Vagina (tissue), 2 donors: Measurements from ENCODE around the gene PPWD1. TPM values are rescaled to one million over a fixed set of nuclear protein-coding genes. Genes with fewer than 3 reads are reported as not detected.
"Not testable (repeated sequence)": the region's sequence is repeated elsewhere in the genome, so short reads cannot be mapped to it uniquely, and the experiment has no call there.

ENCODE experiments used
- DNase-seq, 2 donors: peaks; one replicate each; pipeline ENCODE4 v3.0.0-alpha.2; 2017; ENCODE audit errors: extremely low spot score in 2 of 2
- H3K27ac ChIP-seq: fragments of 200-600 bp; sonication (generic); one replicate; pipeline ENCODE4 v1.5.1; 2019
- H3K27me3 ChIP-seq: fragments of 200-600 bp; sonication (generic); one replicate; pipeline ENCODE4 v1.5.1; 2019
- H3K36me3 ChIP-seq, 2 donors: fragments of 200-600 bp; sonication (generic); one replicate each; pipeline ENCODE4 v1.5.1; 2017 to 2019
- H3K4me1 ChIP-seq: fragments of 200-600 bp; sonication (generic); one replicate; pipeline ENCODE4 v1.5.1; 2019
- H3K4me3 ChIP-seq, 2 donors: fragments of 200-600 bp; sonication (generic); 1 replicate in 1 of 2; 2 replicates in 1 of 2; pipeline ENCODE4 v1.5.1; 2016 to 2019
- H3K9me3 ChIP-seq: fragments of 200-600 bp; sonication (generic); one replicate; pipeline ENCODE4 v1.5.1; 2019
- POLR2A ChIP-seq, 2 donors: fragments of 450-650 bp; IDR thresholded peaks; one replicate each; pipeline ENCODE4 v1.6.1; 2017; ENCODE audit warnings: antibody characterized with exemption in 2 of 2, mild to moderate bottlenecking in 2 of 2, moderate library complexity in 2 of 2
- POLR2AphosphoS5 ChIP-seq, 2 donors: sonication (generic); formaldehyde crosslinking; IDR thresholded peaks; one replicate each; pipeline ENCODE4 v1.9.0; 2017; ENCODE audit warnings: antibody characterized with exemption in 2 of 2, mild to moderate bottlenecking in 2 of 2, low read depth in 1 of 2; ENCODE audit not compliant: insufficient read depth in 1 of 2
- intact Hi-C: fragments of 100-400 bp; cut with DNase I; formaldehyde crosslinking; loops from one replicate; pipeline ENCODE4 v1.15.1; 2023
- total RNA-seq: library from RNA; depleted of rRNA; stranded (reverse); fragments of >200 nt; gene quantifications from one replicate; pipeline ENCODE4 v1.2.3, GENCODE V29; 2016
- TF ChIP-seq, protein P1 (sequence below), 3 experiments: fragments of 450-650 bp in 2 of 3; fragments of 200-600 bp in 1 of 3; sonication (generic) in 1 of 3; IDR thresholded peaks; one replicate each; pipeline ENCODE4 v1.5.1; 2017 to 2019; ENCODE audit warnings: antibody characterized with exemption in 3 of 3, mild to moderate bottlenecking in 2 of 3, moderate library complexity in 2 of 3

PPWD1 gene
- total RNA-seq, 1 donor from 2014 or later = 57.0 TPM

DNA sequence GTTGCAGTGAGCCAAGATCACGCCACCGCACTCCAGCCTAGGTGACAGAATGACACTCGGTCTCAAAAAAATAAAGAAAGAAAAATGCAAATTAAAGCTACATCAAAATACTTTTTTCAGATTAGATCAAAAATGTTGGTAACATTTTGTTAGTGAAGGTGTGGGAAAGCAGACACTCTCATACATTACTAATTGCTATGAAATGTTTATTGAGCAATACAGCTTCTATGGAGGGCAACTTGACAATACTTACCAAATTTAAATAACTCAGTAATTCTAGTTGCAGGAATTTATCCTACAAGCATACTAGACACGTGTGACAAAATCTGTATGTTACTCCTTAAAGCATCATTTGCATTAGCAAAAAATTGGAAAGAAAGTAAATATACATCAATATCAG, 56.9 kb downstream of the PPWD1 start:
- no peaks in the 10 kb centered on the region for H3K9me3 ChIP-seq
- no peak overlapping the region for H3K27ac ChIP-seq
- H3K36me3 ChIP-seq = no peaks in the 10 kb centered on the region
- DNase-seq = no peak
- H3K4me1 ChIP-seq = peaks cover 23% of the 10 kb centered on the region
- no peak overlapping the region for H3K4me3 ChIP-seq
- H3K27me3 ChIP-seq = no peaks in the 10 kb centered on the region
- intact Hi-C loops = no loop called here
- TF ChIP-seq POLR2A (IDR thresholded peaks at IDR 0.05) = no peak
- TF ChIP-seq POLR2AphosphoS5 (IDR thresholded peaks at IDR 0.05; ENCODE audit: insufficient read depth in 1 of 2, low read depth in 1 of 2) = no peak
- TF ChIP-seq, protein P1, sequence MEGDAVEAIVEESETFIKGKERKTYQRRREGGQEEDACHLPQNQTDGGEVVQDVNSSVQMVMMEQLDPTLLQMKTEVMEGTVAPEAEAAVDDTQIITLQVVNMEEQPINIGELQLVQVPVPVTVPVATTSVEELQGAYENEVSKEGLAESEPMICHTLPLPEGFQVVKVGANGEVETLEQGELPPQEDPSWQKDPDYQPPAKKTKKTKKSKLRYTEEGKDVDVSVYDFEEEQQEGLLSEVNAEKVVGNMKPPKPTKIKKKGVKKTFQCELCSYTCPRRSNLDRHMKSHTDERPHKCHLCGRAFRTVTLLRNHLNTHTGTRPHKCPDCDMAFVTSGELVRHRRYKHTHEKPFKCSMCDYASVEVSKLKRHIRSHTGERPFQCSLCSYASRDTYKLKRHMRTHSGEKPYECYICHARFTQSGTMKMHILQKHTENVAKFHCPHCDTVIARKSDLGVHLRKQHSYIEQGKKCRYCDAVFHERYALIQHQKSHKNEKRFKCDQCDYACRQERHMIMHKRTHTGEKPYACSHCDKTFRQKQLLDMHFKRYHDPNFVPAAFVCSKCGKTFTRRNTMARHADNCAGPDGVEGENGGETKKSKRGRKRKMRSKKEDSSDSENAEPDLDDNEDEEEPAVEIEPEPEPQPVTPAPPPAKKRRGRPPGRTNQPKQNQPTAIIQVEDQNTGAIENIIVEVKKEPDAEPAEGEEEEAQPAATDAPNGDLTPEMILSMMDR (IDR thresholded peaks at IDR 0.05) = no peak

DNA sequence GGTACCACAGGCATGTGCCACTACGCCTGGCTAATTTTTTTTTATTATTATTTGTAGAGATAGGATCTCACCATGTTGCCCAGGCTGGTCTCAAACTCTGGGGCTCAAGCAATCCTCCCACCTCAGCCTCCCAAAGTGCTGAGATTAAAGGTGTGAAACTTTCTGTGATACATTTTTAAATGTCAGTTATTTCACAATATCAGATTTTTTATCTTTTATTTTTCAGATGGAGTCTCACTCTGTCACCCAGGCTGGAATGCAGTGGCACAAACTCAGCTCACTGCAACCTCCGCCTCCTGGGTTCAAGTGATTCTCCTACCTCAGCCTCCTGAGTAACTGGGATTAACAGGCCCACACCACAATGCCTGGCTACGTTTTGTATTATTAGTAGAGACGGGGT, 58.9 kb downstream of the PPWD1 start:
- H3K27ac ChIP-seq, H3K9me3 ChIP-seq, H3K36me3 ChIP-seq, H3K27me3 ChIP-seq, H3K4me3 ChIP-seq, DNase-seq, intact Hi-C loops: not testable (repeated sequence)
- H3K4me1 ChIP-seq = peaks cover 39% of the 10 kb centered on the region

DNA sequence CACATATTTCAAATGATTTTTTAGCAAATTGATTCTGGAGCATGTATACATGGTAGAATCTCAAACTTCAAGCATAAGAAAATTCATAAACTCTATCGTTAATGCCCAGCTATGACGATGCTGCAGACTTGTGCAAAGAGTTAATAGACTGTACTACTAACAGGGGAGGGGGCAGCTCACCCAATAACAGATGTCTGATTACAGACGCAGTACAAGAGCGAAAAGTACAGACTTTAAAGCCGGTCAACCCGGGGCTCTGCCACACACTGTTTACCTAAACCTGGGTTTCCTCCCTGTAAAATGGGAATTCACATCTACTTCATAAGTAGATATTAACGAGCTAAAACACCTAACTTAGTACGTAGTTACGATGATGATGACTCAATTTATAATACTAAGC, 60.4 kb downstream of the PPWD1 start:
- intact Hi-C loops = no loop called here
- H3K9me3 ChIP-seq = no peaks in the 10 kb centered on the region
- H3K27ac ChIP-seq = peak overlapping the region; percentile 70
- DNase-seq = no peak
- H3K4me3 ChIP-seq = peak overlapping the region; percentile 64 to 70
- no peaks in the 10 kb centered on the region for H3K27me3 ChIP-seq
- H3K36me3 ChIP-seq = no peaks in the 10 kb centered on the region
- H3K4me1 ChIP-seq = peaks cover 39% of the 10 kb centered on the region
- TF ChIP-seq POLR2A (IDR thresholded peaks at IDR 0.05) = no peak
- TF ChIP-seq, protein P1 (IDR thresholded peaks at IDR 0.05) = no peak
- TF ChIP-seq POLR2AphosphoS5 (IDR thresholded peaks at IDR 0.05; ENCODE audit: insufficient read depth in 1 of 2, low read depth in 1 of 2) = no peak

DNA sequence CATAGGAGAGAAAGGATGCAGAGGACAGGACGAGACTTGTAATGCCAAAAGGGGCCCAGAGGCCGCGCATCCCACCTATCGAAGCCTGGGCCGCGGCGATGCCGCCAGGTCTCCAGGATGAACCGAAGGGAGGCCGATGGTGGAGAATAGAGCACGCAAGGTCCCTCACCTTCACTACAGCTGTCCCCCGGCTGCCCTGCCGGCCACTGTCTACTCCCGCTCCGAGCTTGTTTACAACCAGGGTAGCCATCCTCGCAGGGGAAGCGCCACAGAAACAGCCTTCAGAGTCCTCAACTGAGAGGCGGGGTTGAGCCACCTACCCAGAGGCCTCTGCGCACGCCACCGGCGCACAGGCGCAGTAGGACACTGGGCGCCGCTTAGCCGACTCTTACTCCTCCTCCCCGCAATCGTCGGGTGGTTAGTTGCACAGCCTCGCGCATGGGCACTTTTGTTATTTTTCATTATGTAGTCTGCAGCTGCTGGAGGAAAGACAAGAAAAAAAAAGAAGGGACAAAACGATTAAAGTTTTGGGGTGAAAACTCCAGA, 61.0 kb downstream of the PPWD1 start, which contains the start of gene TRIM23:
TRIM23 (minus strand) TSS at position 309 of the 546 bp plus-strand sequence; CDS start at position 250, 59 bp downstream.
- peaks cover 0 to under 1% of the 10 kb centered on the region in 2 donors for H3K36me3 ChIP-seq
- intact Hi-C loops = no loop called here
- no peaks in the 10 kb centered on the region for H3K27me3 ChIP-seq
- DNase-seq = peak in 1 of 2 donors; percentile 95
- peaks cover 36% of the 10 kb centered on the region for H3K4me1 ChIP-seq
- H3K9me3 ChIP-seq = no peaks in the 10 kb centered on the region
- peak within 1 kb of the TSS; percentile 64 to 70 for H3K4me3 ChIP-seq
- TF ChIP-seq POLR2AphosphoS5 (IDR thresholded peaks at IDR 0.05; ENCODE audit: insufficient read depth in 1 of 2, low read depth in 1 of 2) (peak; percentile 79 to 85), POLR2A (IDR thresholded peaks at IDR 0.05) (no peak)
- peak within 1 kb of the TSS; percentile 70 for H3K27ac ChIP-seq

DNA sequence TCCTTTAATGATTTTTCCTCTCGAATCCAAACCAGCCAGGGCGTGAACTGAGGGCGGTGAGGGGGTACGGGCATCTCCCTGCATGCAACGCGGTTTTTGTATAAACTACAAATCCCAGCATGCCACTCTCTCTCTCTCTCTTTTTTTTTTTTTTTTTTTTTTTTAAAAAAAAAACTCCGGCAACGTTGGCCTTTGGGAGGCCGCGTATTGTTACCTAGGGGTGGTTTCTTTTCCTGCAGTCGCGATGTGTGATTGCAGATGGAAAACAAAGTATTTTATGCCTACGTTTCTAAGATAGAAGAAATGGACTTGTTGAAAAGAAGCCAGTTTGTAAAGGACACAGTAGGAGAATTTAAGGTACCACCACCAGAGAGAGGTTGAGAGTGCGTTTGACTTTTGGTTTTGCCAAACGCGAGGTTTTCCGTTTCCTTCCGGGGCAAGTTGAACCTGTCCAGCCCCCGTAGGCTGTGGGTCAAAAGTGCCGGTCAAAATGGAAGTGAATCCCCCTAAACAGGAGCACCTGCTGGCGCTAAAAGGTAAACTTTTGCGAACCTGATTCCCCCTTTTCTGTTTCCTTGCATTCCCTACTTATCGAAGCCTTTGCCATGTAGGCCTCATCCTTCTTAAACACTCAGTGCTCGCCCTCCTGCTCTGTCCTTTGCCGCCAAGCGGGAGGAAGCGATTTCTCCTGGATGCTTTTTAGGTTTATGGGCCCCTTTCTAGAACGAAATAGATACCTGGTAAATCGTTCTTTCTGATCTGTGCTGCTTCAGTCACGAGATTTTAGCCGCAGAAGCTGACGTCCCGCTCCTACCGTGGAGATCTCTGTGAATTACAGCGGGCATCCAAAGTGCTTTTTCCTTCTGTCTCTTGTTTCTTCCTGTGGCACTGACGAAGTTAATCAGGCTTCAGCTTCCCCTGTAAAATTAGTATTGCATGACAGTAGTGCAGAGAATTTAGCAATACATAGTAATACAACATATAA, 61.8 kb downstream of the PPWD1 start, which contains the start of the genes SHLD3 and TRAPPC13:
SHLD3 (plus strand) TSS at position 457 of the 985 bp plus-strand sequence. CDS start 4,561 bp downstream, outside the sequence.
TRAPPC13 (plus strand) TSS at position 457 of the 985 bp plus-strand sequence; CDS start at position 491, 34 bp downstream.
- Histone ChIP-seq H3K4me3 (peak within 1 kb of the TSS; percentile 64 to 70), H3K9me3 (no peaks in the 10 kb centered on the region), H3K27me3 (no peaks in the 10 kb centered on the region), H3K27ac (peak within 1 kb of the TSS; percentile 70), H3K36me3 (peaks cover 0 to 7% of the 10 kb centered on the region in 2 donors), H3K4me1 (peaks cover 35% of the 10 kb centered on the region)
- TF ChIP-seq, protein P1 (IDR thresholded peaks at IDR 0.05) = no peak
- peak in 1 of 2 donors; percentile 84 for TF ChIP-seq POLR2AphosphoS5 (IDR thresholded peaks at IDR 0.05; ENCODE audit: insufficient read depth in 1 of 2, low read depth in 1 of 2)
- intact Hi-C loops = no loop called here
- peak in 1 of 2 donors; percentile 91 for DNase-seq
